Stomach (tissue), 9 donors: ENCODE measurements around the gene KLHL3. TPM values are rescaled to one million over a fixed set of nuclear protein-coding genes. Genes with fewer than 3 reads are reported as not detected.

ENCODE experiments used
- DNase-seq, 2 donors: peaks; one replicate each; pipeline versions ENCODE4 v3.0.0 to v3.0.0-alpha.2; 2013 to 2019
- H3K27ac ChIP-seq, 5 donors: fragments of 200-600 bp in 4 of 5; sonication (generic) in 4 of 5; one replicate each; pipeline ENCODE4 v1.5.1; 2013 to 2019; ENCODE audit warnings: mild to moderate bottlenecking in 1 of 5, moderate library complexity in 1 of 5
- H3K27me3 ChIP-seq, 3 donors: fragments of 200-600 bp; sonication (generic); one replicate each; pipeline ENCODE4 v1.5.1; 2017 to 2019; ENCODE audit warnings: mixed run types in 1 of 3
- H3K36me3 ChIP-seq, 4 donors: fragments of 200-600 bp; sonication (generic); 1 replicate in 3 of 4; 2 replicates in 1 of 4; pipeline ENCODE4 v1.5.1; 2016 to 2019
- H3K4me1 ChIP-seq, 4 donors: fragments of 200-600 bp; sonication (generic); one replicate each; pipeline ENCODE4 v1.5.1; 2016 to 2019
- H3K4me3 ChIP-seq, 4 donors: fragments of 200-600 bp; sonication (generic) in 3 of 4; one replicate each; pipeline ENCODE4 v1.5.1; 2016 to 2019; ENCODE audit warnings: mild to moderate bottlenecking in 1 of 4
- H3K9me3 ChIP-seq, 4 donors: fragments of 200-600 bp; sonication (generic); one replicate each; pipeline ENCODE4 v1.5.1; 2016 to 2019
- EP300 ChIP-seq: sonication (generic); formaldehyde crosslinking; IDR thresholded peaks from one replicate; pipeline ENCODE4 v1.6.1; 2017; ENCODE audit warnings: antibody characterized with exemption
- POLR2A ChIP-seq, 4 donors: fragments of 450-650 bp; IDR thresholded peaks; one replicate each; pipeline ENCODE4 v1.6.1; 2016; ENCODE audit warnings: antibody characterized with exemption in 4 of 4, control low read depth in 2 of 4, mild to moderate bottlenecking in 1 of 4, moderate library complexity in 1 of 4
- POLR2AphosphoS5 ChIP-seq, 3 donors: sonication (generic); formaldehyde crosslinking; IDR thresholded peaks; one replicate each; pipeline ENCODE4 v1.6.1; 2016; ENCODE audit warnings: antibody characterized with exemption in 3 of 3
- WGBS, 5 donors: extraction: QIAGEN DNeasy Blood & Tissue Kit in 3 of 5; methylation state at CpG; one replicate each; pipeline versions ENCODE4 v1.1.5 to v1.1.7; 2013 to 2018; 5-methylcytosine and 5-hydroxymethylcytosine counted together
- intact Hi-C: fragments of 100-400 bp; cut with DNase I; formaldehyde crosslinking; loops from one replicate; pipeline ENCODE4 v1.15.1; 2023; ENCODE audit warnings: low total_unique reads
- polyA plus RNA-seq, 3 donors: library from polyadenylated mRNA; stranded (reverse); fragments of 200-250 nt; gene quantifications; one replicate each; pipeline ENCODE4 v1.2.3, GENCODE V29; 2013
- total RNA-seq, 5 donors: library from RNA; depleted of rRNA; stranded (reverse); fragments of >200 nt; gene quantifications; one replicate each; pipeline versions ENCODE4 v1.1.0 to v1.2.3, GENCODE V29; 2014 to 2016
- TF ChIP-seq, protein P1 (sequence below), 7 experiments: fragments of 450-650 bp in 4 of 7; fragments of 200-600 bp in 3 of 7; sonication (generic) in 3 of 7; IDR thresholded peaks; one replicate each; pipeline ENCODE4 v1.5.1; 2016 to 2019; ENCODE audit warnings: antibody characterized with exemption in 7 of 7, control low read depth in 2 of 7, mild to moderate bottlenecking in 1 of 7
- donor health status: healthy with polysubstance abuse.
- donor health status: Bipolar disorder and iron deficiency.
- donor health status: healthy.

The KLHL3 gene
- total and polyA plus RNA-seq, 8 donors = 0.50 to 20.4 (median 10.3) TPM

- peak overlapping the region in 4 of 5 donors; percentile 52 to 75 (median 73) for H3K27ac ChIP-seq
- H3K36me3 ChIP-seq = no peaks in the 10 kb centered on the region
- H3K27me3 ChIP-seq = no peaks in the 10 kb centered on the region
- H3K4me1 ChIP-seq = peaks cover 7 to 30% (median 19%) of the 10 kb centered on the region in 4 donors
- H3K4me3 ChIP-seq = no peak overlapping the region
- no peak for TF ChIP-seq POLR2A (IDR thresholded peaks at IDR 0.05)
- no peak for TF ChIP-seq EP300
- TF ChIP-seq, protein P1, sequence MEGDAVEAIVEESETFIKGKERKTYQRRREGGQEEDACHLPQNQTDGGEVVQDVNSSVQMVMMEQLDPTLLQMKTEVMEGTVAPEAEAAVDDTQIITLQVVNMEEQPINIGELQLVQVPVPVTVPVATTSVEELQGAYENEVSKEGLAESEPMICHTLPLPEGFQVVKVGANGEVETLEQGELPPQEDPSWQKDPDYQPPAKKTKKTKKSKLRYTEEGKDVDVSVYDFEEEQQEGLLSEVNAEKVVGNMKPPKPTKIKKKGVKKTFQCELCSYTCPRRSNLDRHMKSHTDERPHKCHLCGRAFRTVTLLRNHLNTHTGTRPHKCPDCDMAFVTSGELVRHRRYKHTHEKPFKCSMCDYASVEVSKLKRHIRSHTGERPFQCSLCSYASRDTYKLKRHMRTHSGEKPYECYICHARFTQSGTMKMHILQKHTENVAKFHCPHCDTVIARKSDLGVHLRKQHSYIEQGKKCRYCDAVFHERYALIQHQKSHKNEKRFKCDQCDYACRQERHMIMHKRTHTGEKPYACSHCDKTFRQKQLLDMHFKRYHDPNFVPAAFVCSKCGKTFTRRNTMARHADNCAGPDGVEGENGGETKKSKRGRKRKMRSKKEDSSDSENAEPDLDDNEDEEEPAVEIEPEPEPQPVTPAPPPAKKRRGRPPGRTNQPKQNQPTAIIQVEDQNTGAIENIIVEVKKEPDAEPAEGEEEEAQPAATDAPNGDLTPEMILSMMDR (IDR thresholded peaks at IDR 0.05) = no peak
- no peak for TF ChIP-seq POLR2AphosphoS5 (IDR thresholded peaks at IDR 0.05)
- no peak for DNase-seq
- H3K9me3 ChIP-seq = no peaks in the 10 kb centered on the region
- 19 to 39% (median 22%) methylated on average over 2 of the region's 2 CpGs for WGBS, 5 donors
- intact Hi-C loops = no loop called here
These were observed 69.0 kb downstream of the KLHL3 start for GRCh38 chr5:137666901-137667300.

DNA sequence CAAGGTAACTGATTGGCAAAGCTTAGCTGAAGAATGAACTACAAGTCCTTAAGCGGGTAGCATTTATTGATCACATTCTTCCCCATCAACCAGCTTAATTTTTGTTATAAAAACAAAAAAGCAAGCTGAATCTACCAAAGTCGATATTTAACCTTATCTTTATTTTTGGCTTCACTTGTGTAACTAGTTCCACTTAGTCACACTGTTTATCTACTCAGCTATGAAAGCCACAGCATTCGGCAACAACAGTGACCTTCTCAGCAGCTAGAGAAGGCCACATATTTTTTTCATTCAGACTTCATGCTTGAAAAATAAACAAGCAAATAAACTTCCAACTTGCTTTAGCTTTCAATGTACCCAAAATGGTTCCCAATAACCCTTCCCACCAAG is 69.4 kb downstream of the KLHL3 start:
- WGBS, 5 donors = 16 to 38% (median 21%) methylated on average over 3 of the region's 3 CpGs
- Histone ChIP-seq H3K36me3 (no peaks in the 10 kb centered on the region), H3K9me3 (no peaks in the 10 kb centered on the region), H3K4me3 (no peak overlapping the region), H3K4me1 (peaks cover 7 to 30% (median 19%) of the 10 kb centered on the region in 4 donors), H3K27me3 (no peaks in the 10 kb centered on the region), H3K27ac (peak overlapping the region in 4 of 5 donors; percentile 47 to 75 (median 62))
- peak in 1 of 2 donors; percentile 36 for DNase-seq
- intact Hi-C loops = no loop called here
- TF ChIP-seq, protein P1 (IDR thresholded peaks at IDR 0.05) = no peak
- TF ChIP-seq POLR2AphosphoS5 (IDR thresholded peaks at IDR 0.05) = peak in 1 of 3 donors; percentile 40
- no peak for TF ChIP-seq POLR2A (IDR thresholded peaks at IDR 0.05)
- no peak for TF ChIP-seq EP300

GRCh38 chr5:137665678-137666460 is 70.0 kb downstream of the KLHL3 start:
- Histone ChIP-seq H3K9me3 (no peaks in the 10 kb centered on the region), H3K4me1 (peaks cover 7 to 30% (median 19%) of the 10 kb centered on the region in 4 donors), H3K36me3 (no peaks in the 10 kb centered on the region), H3K4me3 (no peak overlapping the region), H3K27ac (peak overlapping the region in 4 of 5 donors; percentile 47 to 75 (median 62)), H3K27me3 (no peaks in the 10 kb centered on the region)
- DNase-seq = peak; percentile 35 to 47
- TF ChIP-seq POLR2AphosphoS5 (IDR thresholded peaks at IDR 0.05) (no peak), POLR2A (IDR thresholded peaks at IDR 0.05) (no peak), EP300 (no peak)
- TF ChIP-seq, protein P1 (IDR thresholded peaks at IDR 0.05) = no peak
- intact Hi-C loops = no loop called here
- WGBS, 5 donors = 51 to 61% (median 53%) methylated on average over 3 of the region's 3 CpGs

- Histone ChIP-seq H3K4me3 (no peak overlapping the region), H3K27ac (no peak overlapping the region), H3K27me3 (no peaks in the 10 kb centered on the region), H3K9me3 (no peaks in the 10 kb centered on the region), H3K36me3 (peaks cover 0 to 11% (median 2%) of the 10 kb centered on the region in 4 donors), H3K4me1 (peaks cover 0 to 5% (median 2%) of the 10 kb centered on the region in 4 donors)
- intact Hi-C loops = no loop called here
- DNase-seq = peak; percentile 80 to 92
- WGBS, 5 donors = 8 to 17% (median 11%) methylated on average over 6 of the region's 6 CpGs
- TF ChIP-seq POLR2A (IDR thresholded peaks at IDR 0.05) (no peak), EP300 (no peak), POLR2AphosphoS5 (IDR thresholded peaks at IDR 0.05) (peak in 1 of 3 donors; percentile 22)
- TF ChIP-seq, protein P1 (IDR thresholded peaks at IDR 0.05) = peak in 5 of 7 experiments; percentile 58 to 77 (median 71)
These were observed 75.5 kb downstream of the KLHL3 start for GRCh38 chr5:137660349-137660817.
